Gastroesophageal sphincter (tissue), 3 donors: ENCODE data around the gene ITGA11.

ENCODE experiments used
- CTCF ChIP-seq, 4 experiments: fragments of 200-600 bp in 2 of 4; fragments of 450-650 bp in 2 of 4; sonication (generic) in 1 of 4; IDR thresholded peaks; one replicate each; pipeline ENCODE4 v1.5.1; 2017 to 2019; ENCODE audit warnings: antibody characterized with exemption in 4 of 4, mild to moderate bottlenecking in 2 of 4, moderate library complexity in 2 of 4
- EP300 ChIP-seq: sonication (generic); formaldehyde crosslinking; IDR thresholded peaks from one replicate; pipeline ENCODE4 v1.6.1; 2017; ENCODE audit warnings: antibody characterized with exemption, mild to moderate bottlenecking
- POLR2A ChIP-seq, 2 donors: fragments of 450-650 bp; IDR thresholded peaks; one replicate each; pipeline ENCODE4 v1.6.1; 2017; ENCODE audit warnings: antibody characterized with exemption in 2 of 2, mild to moderate bottlenecking in 2 of 2, moderate library complexity in 1 of 2

DNA sequence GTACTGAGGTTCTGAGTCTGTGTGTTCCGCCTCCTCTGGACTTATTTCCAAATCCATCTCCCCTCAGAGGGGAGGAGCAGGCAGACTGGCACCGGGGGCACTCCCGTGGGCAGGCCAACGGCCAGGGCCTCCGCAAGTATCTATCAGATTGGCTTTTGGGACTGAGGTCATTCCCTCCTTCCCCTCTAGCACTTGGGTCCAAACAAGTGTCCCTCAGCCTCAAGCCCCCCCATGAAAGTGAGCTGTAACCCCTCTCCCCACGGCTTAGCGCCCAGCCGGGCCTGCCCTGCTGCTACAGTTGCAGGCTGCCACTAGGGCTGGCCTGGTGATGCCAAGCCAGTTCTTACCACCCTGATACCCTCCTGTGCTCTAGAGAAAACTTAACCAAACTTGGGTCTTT, 17.4 kb downstream of the ITGA11 start:
- no peak for TF ChIP-seq CTCF (IDR thresholded peaks at IDR 0.05)
- TF ChIP-seq POLR2A (IDR thresholded peaks at IDR 0.05) = no peak
- TF ChIP-seq EP300 = no peak
